ENCODE measurements around the gene WIPF1.

The WIPF1 gene

DNA sequence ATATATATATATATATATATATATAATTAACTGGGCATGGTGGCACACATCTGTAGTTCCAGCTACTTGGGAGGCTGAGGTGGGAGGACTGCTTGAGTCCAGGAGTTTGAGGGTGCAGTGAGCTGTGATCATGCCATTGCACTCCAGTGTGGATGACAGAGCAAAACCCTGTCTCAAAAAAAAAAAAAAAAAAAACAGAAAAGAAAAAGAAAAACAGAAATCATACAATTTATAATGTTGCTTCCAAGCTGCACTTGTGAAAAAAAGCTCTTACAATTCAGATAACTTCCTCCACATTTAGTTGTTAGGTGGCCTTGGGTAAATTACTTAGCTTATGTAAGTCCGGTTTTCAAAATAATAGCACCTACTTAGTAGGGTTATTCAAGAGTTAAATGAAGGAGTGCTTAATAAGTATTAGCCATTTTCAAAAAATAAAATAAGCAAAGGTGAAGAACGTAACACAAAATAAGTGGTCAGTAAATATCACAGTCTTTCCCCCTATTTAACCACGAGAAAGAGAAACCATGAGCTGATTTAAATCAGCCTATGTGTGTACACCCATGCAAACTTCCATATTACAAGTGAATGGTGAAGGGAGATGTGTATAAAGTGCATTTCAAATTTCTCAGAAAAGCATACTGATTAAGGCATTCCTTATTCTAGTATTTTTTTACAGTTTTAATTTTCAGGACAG lies 2.3 kb downstream of the WIPF1 start:
- H3K36me3 Mint-ChIP-seq (ENCODE audit: low read depth) = peaks cover 71% of the 10 kb centered on the region
- peak overlapping the region; percentile 93 for H3K4me3 Mint-ChIP-seq
- peak overlapping the region; percentile 99 for H3K27ac Mint-ChIP-seq
- H3K27me3 Mint-ChIP-seq = no peaks in the 10 kb centered on the region
- peaks cover 3% of the 10 kb centered on the region for H3K9me3 Mint-ChIP-seq
- peaks cover 85% of the 10 kb centered on the region for H3K4me1 Mint-ChIP-seq (ENCODE audit: low read depth)

DNA sequence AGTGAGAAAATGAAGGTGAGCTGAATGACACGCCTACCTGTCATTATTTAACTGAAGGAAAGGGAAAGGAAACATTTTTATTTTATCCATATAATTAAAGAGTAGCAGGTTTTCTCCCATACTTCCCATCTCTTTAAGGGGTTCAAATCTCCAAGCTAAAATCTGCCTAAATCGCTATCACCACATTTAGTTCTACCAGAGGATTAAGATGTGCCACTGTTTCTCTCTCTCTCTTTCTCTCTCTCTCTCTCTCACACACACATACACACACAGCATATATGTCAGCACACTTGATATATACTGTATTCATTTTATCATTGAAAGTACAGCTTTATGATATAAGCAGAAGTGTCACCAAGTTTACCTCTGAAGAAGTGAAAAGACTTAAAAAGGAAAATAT lies 3.1 kb downstream of the WIPF1 start:
- H3K27ac Mint-ChIP-seq = peak overlapping the region; percentile 99
- H3K4me3 Mint-ChIP-seq = peak overlapping the region; percentile 93
- H3K9me3 Mint-ChIP-seq = no peaks in the 10 kb centered on the region
- no peaks in the 10 kb centered on the region for H3K27me3 Mint-ChIP-seq
- peaks cover 85% of the 10 kb centered on the region for H3K4me1 Mint-ChIP-seq (ENCODE audit: low read depth)
- peaks cover 71% of the 10 kb centered on the region for H3K36me3 Mint-ChIP-seq (ENCODE audit: low read depth)

GRCh38 chr2:174593574-174594203 lies 3.9 kb downstream of the WIPF1 start:
- Mint-ChIP-seq H3K27ac (peak overlapping the region; percentile 99), H3K36me3 (ENCODE audit: low read depth) (peaks cover 70% of the 10 kb centered on the region)

DNA sequence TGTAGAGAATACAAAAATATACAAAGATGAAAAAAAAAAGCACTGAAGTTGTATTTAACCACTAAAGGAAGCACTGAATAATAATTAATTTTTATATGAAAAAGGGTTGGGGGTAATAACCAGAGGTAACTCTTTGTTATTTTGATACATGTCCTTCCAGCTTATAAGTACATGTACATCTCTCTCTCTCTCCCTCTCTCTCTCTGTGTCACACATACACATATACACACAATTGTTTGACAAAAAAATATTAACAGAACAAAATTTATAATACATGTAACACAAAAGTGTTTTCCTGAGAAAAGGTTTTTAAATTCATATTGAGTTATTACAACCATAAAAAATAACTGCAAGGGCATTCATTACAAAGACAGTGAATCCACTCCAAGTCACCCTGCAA lies 4.6 kb downstream of the WIPF1 start:
- Mint-ChIP-seq H3K4me1 (ENCODE audit: low read depth) (peaks cover 85% of the 10 kb centered on the region), H3K9me3 (no peaks in the 10 kb centered on the region), H3K4me3 (peak overlapping the region; percentile 93), H3K36me3 (ENCODE audit: low read depth) (peaks cover 77% of the 10 kb centered on the region), H3K27me3 (no peaks in the 10 kb centered on the region), H3K27ac (peak overlapping the region; percentile 99)

More at GRCh38 chr2:174593574-174594203, 3.9 kb downstream of the WIPF1 start:
- peak overlapping the region; percentile 93 for H3K4me3 Mint-ChIP-seq
- no peaks in the 10 kb centered on the region for H3K27me3 Mint-ChIP-seq
- H3K9me3 Mint-ChIP-seq = no peaks in the 10 kb centered on the region
- H3K4me1 Mint-ChIP-seq (ENCODE audit: low read depth) = peaks cover 85% of the 10 kb centered on the region

- peak overlapping the region; percentile 63 for H3K4me3 Mint-ChIP-seq
- no peaks in the 10 kb centered on the region for H3K9me3 Mint-ChIP-seq
- peaks cover 91% of the 10 kb centered on the region for H3K4me1 Mint-ChIP-seq (ENCODE audit: low read depth)
- H3K27me3 Mint-ChIP-seq = no peaks in the 10 kb centered on the region
- peaks cover 75% of the 10 kb centered on the region for H3K36me3 Mint-ChIP-seq (ENCODE audit: low read depth)
- H3K27ac Mint-ChIP-seq = peak overlapping the region; percentile 97
These were observed 5.9 kb downstream of the WIPF1 start for GRCh38 chr2:174591740-174592139.

DNA sequence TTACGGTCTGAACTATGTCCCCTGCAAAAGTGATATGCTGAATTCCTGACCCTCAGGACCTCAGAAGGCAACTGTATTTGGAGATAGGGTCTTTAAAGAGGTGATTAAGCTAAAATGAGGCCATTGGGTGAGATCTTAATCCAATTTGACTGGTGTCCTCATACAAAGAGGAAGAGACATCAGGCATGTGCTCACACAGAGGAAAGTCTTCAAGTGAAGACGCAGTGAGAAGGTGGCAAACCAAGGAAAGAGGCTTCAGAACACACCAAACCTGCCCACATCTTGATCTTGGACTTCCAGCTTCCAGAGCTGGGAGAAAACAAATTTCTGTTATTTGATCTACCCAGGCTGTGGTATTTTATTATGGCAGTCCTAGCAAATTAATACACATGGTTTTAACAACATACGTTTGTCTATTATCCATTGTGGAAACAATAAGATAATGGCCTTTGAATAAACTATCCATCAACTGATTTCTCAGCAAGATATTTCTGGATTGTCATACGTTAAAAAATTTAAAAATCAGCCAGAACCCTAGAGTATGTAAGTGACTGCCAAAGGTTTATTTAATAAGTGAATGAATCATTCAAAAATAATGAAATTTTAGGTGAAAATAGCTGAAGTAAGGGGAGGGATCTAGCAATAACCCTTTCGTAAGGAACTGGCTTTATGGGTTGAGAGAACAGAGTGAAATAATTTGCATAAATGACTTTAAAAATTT lies 6.5 kb downstream of the WIPF1 start:
- Mint-ChIP-seq H3K27ac (peak overlapping the region; percentile 97), H3K4me1 (ENCODE audit: low read depth) (peaks cover 94% of the 10 kb centered on the region), H3K9me3 (no peaks in the 10 kb centered on the region), H3K4me3 (peak overlapping the region; percentile 63), H3K36me3 (ENCODE audit: low read depth) (peaks cover 72% of the 10 kb centered on the region), H3K27me3 (no peaks in the 10 kb centered on the region)

DNA sequence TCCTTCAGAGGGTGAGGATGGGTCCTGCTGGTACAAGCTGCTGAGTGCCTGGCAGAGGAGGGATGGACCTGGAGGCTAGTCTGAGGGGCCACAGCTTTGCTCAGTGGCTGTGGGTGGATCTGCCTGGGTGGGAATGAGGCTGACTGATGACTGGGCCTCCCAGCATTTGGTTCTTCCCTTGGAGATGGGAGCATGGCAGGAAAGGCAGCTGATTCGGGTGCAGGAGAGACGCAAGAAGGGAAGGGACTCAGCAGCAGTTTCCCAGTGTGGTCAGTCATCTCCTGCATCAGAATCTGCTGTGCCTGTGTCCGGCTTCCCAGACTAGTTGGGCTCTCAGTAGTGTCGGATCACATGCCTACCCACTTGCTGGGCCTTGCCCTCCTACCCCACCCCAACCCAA lies 7.3 kb downstream of the WIPF1 start:
- H3K4me3 Mint-ChIP-seq = peak overlapping the region; percentile 61
- H3K27ac Mint-ChIP-seq = peak overlapping the region; percentile 97
- H3K27me3 Mint-ChIP-seq = no peaks in the 10 kb centered on the region
- H3K9me3 Mint-ChIP-seq = no peaks in the 10 kb centered on the region
- H3K36me3 Mint-ChIP-seq (ENCODE audit: low read depth) = peaks cover 72% of the 10 kb centered on the region
- H3K4me1 Mint-ChIP-seq (ENCODE audit: low read depth) = peaks cover 95% of the 10 kb centered on the region

GRCh38 chr2:174589334-174589733 lies 8.3 kb downstream of the WIPF1 start:
- peak overlapping the region; percentile 54 for H3K4me3 Mint-ChIP-seq
- H3K27me3 Mint-ChIP-seq = no peaks in the 10 kb centered on the region
- no peaks in the 10 kb centered on the region for H3K9me3 Mint-ChIP-seq
- H3K36me3 Mint-ChIP-seq (ENCODE audit: low read depth) = peaks cover 75% of the 10 kb centered on the region
- H3K4me1 Mint-ChIP-seq (ENCODE audit: low read depth) = peaks cover 95% of the 10 kb centered on the region
- H3K27ac Mint-ChIP-seq = peak overlapping the region; percentile 88

DNA sequence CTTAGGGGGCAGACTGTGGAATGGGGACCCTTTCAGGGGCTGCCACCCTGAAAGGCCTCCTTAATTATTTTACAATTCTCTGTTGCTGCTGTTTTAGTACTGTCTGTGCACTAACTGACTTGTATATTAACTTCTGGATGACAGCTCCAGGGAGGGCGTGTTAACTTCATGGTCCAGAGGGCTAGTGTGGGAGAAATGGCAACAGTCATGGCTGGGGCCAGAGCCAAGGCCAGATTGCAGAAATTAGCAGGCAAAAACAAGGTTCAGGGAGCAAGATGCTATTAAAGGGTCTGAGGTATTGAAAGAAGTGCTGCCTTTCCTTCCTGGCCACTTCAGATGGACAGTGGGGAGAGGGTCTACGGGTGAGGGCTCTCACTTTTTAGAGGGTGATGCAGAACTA lies 9.1 kb downstream of the WIPF1 start:
- Mint-ChIP-seq H3K9me3 (no peaks in the 10 kb centered on the region), H3K27ac (peak overlapping the region; percentile 88), H3K4me1 (ENCODE audit: low read depth) (peaks cover 93% of the 10 kb centered on the region), H3K36me3 (ENCODE audit: low read depth) (peaks cover 75% of the 10 kb centered on the region), H3K4me3 (peak overlapping the region; percentile 7), H3K27me3 (no peaks in the 10 kb centered on the region)

GRCh38 chr2:174587579-174587978 lies 10.0 kb downstream of the WIPF1 start:
- Mint-ChIP-seq H3K27ac (peak overlapping the region; percentile 88), H3K4me1 (ENCODE audit: low read depth) (peaks cover 93% of the 10 kb centered on the region), H3K4me3 (no peak overlapping the region), H3K9me3 (no peaks in the 10 kb centered on the region), H3K36me3 (ENCODE audit: low read depth) (peaks cover 79% of the 10 kb centered on the region), H3K27me3 (no peaks in the 10 kb centered on the region)

- Mint-ChIP-seq H3K27ac (peak overlapping the region; percentile 88), H3K27me3 (no peaks in the 10 kb centered on the region), H3K4me1 (ENCODE audit: low read depth) (peaks cover 95% of the 10 kb centered on the region), H3K9me3 (no peaks in the 10 kb centered on the region), H3K4me3 (no peak overlapping the region), H3K36me3 (ENCODE audit: low read depth) (peaks cover 81% of the 10 kb centered on the region)
These were observed 10.9 kb downstream of the WIPF1 start for GRCh38 chr2:174586418-174587295.

GRCh38 chr2:174585657-174586252 lies 11.8 kb downstream of the WIPF1 start:
- Mint-ChIP-seq H3K36me3 (ENCODE audit: low read depth) (peaks cover 80% of the 10 kb centered on the region), H3K4me1 (ENCODE audit: low read depth) (peaks cover 95% of the 10 kb centered on the region), H3K4me3 (no peak overlapping the region), H3K27me3 (no peaks in the 10 kb centered on the region), H3K9me3 (no peaks in the 10 kb centered on the region), H3K27ac (peak overlapping the region; percentile 78)

- Mint-ChIP-seq H3K27me3 (no peaks in the 10 kb centered on the region), H3K4me3 (no peak overlapping the region), H3K36me3 (ENCODE audit: low read depth) (peaks cover 82% of the 10 kb centered on the region), H3K4me1 (ENCODE audit: low read depth) (peaks cover 95% of the 10 kb centered on the region), H3K9me3 (no peaks in the 10 kb centered on the region), H3K27ac (peak overlapping the region; percentile 78)
These were observed 12.5 kb downstream of the WIPF1 start for GRCh38 chr2:174585146-174585545.

DNA sequence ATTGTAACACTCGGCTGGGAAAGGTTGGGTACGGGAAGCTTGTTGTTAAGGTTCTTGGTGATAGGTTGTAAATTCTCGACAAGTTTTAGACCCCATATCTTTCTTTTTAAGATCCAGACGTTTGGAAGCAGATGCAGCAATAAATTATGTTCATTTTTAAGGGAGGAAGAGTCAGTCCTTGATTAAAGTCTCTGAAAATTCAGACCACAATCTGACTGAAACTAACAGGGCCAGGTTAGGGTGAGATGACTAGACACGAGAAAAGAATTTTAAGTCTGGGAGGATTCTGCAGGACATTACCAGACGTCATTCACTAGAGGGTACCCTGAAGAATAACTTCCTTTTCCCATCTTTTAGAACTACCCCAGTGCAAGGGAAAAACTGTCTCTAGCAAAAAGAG lies 16.1 kb downstream of the WIPF1 start:
- Mint-ChIP-seq H3K4me1 (ENCODE audit: low read depth) (peaks cover 84% of the 10 kb centered on the region), H3K4me3 (no peak overlapping the region), H3K27ac (peak overlapping the region; percentile 89), H3K9me3 (no peaks in the 10 kb centered on the region), H3K36me3 (ENCODE audit: low read depth) (peaks cover 90% of the 10 kb centered on the region), H3K27me3 (no peaks in the 10 kb centered on the region)
